T-helper 17 cell (primary cell): Measurements from ENCODE around the gene KIAA1210. TPM values are rescaled to one million over a fixed set of nuclear protein-coding genes. Genes with fewer than 3 reads are reported as not detected.

Experiments used
- ATAC-seq: fragments of 150-1000 bp; cut with Tn5 transposase; 2 replicates; pipeline ENCODE4 v1.10.0; 2021; ENCODE audit warnings: mild to moderate bottlenecking, moderate library complexity
- DNase-seq, 3 donors: peaks; one replicate each; pipeline versions ENCODE4 v3.0.0 to v3.0.0-alpha.2; 2020 to 2021
- H3K9me3 ChIP-seq: one replicate; pipeline ENCODE4 v1.7.0; 2013; ENCODE audit warnings: low read length, mild to moderate bottlenecking; ENCODE audit not compliant: control insufficient read depth, poor library complexity, severe bottlenecking
- H3K27ac Mint-ChIP-seq: one replicate; pipeline ENCODE4 v1.8.0; 2022; ENCODE audit warnings: mild to moderate bottlenecking, moderate library complexity, mixed read lengths
- H3K27me3 Mint-ChIP-seq: one replicate; pipeline ENCODE4 v1.8.0; 2022; ENCODE audit warnings: mixed read lengths
- H3K36me3 Mint-ChIP-seq: one replicate; pipeline ENCODE4 v1.8.0; 2022; ENCODE audit warnings: low read depth, mixed read lengths
- H3K4me1 Mint-ChIP-seq: one replicate; pipeline ENCODE4 v1.8.0; 2022; ENCODE audit warnings: mild to moderate bottlenecking, mixed read lengths
- H3K4me3 Mint-ChIP-seq: one replicate; pipeline ENCODE4 v1.8.0; 2022; ENCODE audit warnings: mild to moderate bottlenecking, moderate library complexity, mixed read lengths
- total RNA-seq, 4 donors: library from RNA in 2 of 4; stranded (reverse) in 2 of 4; gene quantifications; one replicate each; pipeline ENCODE4 v1.2.3 and lab custom pipeline; 2022 to 2026

Gene KIAA1210
- total RNA-seq (not detected), total RNA-seq (lab: John Stamatoyannopoulos, UW) (0 reads per million in 2 donors)

DNA sequence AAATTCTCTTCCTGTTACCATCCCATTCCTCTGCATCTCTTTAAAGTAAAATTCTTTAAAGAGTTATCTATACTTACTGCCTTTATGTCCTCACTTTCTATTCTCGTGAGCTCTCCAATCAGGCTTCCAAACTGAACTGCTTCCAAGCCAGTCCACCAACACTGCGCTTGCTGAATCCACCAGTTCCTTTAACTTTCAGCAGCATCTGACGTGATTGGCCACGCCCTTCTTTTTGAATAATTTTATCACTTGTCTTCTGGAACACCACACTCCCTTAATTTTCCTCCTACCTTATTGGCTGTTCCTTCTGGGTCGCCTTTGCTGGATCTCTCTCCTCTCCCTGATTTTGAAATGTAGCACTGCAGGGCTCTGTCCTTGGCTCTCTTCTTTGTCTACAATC, at the start of gene KIAA1210:
TSS of gene KIAA1210 (minus strand) at position 163 of the 400 bp plus-strand sequence. CDS start 4,170 bp downstream, outside the sequence.
- Mint-ChIP-seq H3K4me1 (peaks cover 2% of the 10 kb centered on the region), H3K27ac (peak within 1 kb of the TSS; percentile 3)
- no peak for ATAC-seq

GRCh38 chrX:119177278-119177677, 49.7 kb upstream of the KIAA1210 start:
- DNase-seq (no peak), ATAC-seq (no peak)
- no peak overlapping the region for H3K27ac Mint-ChIP-seq
- no peaks in the 10 kb centered on the region for H3K4me1 Mint-ChIP-seq
- H3K27me3 Mint-ChIP-seq: no peaks in the 10 kb centered on the region
- no peaks in the 10 kb centered on the region for H3K36me3 Mint-ChIP-seq
- no peak overlapping the region for H3K4me3 Mint-ChIP-seq
- H3K9me3 ChIP-seq: no peaks in the 10 kb centered on the region

More for the DNA sequence above, at the start of gene KIAA1210:
- H3K9me3 ChIP-seq: no peaks in the 10 kb centered on the region
- no peak within 1 kb of the TSS for H3K4me3 Mint-ChIP-seq
- H3K36me3 Mint-ChIP-seq: no peaks in the 10 kb centered on the region
- DNase-seq: no peak
- no peaks in the 10 kb centered on the region for H3K27me3 Mint-ChIP-seq

GRCh38 chrX:119174900-119175299, 47.3 kb upstream of the KIAA1210 start:
- no peak overlapping the region for H3K27ac Mint-ChIP-seq

GRCh38 chrX:119168104-119168503, 40.5 kb upstream of the KIAA1210 start:
- Mint-ChIP-seq H3K4me1 (no peaks in the 10 kb centered on the region), H3K27ac (no peak overlapping the region), H3K27me3 (no peaks in the 10 kb centered on the region), H3K36me3 (no peaks in the 10 kb centered on the region), H3K4me3 (no peak overlapping the region)
- ATAC-seq (no peak), DNase-seq (no peak)
- no peaks in the 10 kb centered on the region for H3K9me3 ChIP-seq

More at GRCh38 chrX:119174900-119175299, 47.3 kb upstream of the KIAA1210 start:
- H3K4me3 Mint-ChIP-seq: no peak overlapping the region
- H3K9me3 ChIP-seq: no peaks in the 10 kb centered on the region
- no peaks in the 10 kb centered on the region for H3K36me3 Mint-ChIP-seq
- H3K4me1 Mint-ChIP-seq: no peaks in the 10 kb centered on the region
- ATAC-seq (no peak), DNase-seq (no peak)
- H3K27me3 Mint-ChIP-seq: no peaks in the 10 kb centered on the region

DNA sequence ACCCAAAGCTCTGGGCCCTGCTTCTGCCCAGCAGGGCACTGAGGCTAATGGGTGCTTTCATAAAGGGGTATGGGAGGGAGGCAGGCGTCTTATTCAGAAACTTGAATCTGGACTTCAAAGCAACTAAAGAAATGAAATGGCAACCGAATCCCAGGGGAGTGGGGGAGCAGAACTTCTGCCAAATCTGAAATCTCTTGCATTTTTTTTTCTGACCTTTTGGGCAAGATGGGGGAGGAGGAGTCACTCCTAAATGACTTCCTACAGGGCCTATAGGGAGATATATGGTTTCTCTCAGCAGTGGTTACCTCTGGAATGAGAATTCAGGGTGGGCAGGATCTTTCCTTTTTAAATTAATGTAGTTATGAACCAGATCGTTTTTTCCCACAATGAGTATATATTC, 30.6 kb upstream of the KIAA1210 start:
- ATAC-seq (no peak), DNase-seq (no peak)
- no peaks in the 10 kb centered on the region for H3K9me3 ChIP-seq
- Mint-ChIP-seq H3K36me3 (no peaks in the 10 kb centered on the region), H3K27me3 (peaks cover 18% of the 10 kb centered on the region), H3K4me1 (no peaks in the 10 kb centered on the region), H3K4me3 (no peak overlapping the region), H3K27ac (no peak overlapping the region)

GRCh38 chrX:119156241-119156640, 28.6 kb upstream of the KIAA1210 start:
- H3K4me3 Mint-ChIP-seq: no peak overlapping the region
- no peak for ATAC-seq
- no peaks in the 10 kb centered on the region for H3K9me3 ChIP-seq
- no peaks in the 10 kb centered on the region for H3K36me3 Mint-ChIP-seq
- no peak overlapping the region for H3K27ac Mint-ChIP-seq
- no peaks in the 10 kb centered on the region for H3K4me1 Mint-ChIP-seq
- peaks cover 18% of the 10 kb centered on the region for H3K27me3 Mint-ChIP-seq
- DNase-seq: no peak

DNA sequence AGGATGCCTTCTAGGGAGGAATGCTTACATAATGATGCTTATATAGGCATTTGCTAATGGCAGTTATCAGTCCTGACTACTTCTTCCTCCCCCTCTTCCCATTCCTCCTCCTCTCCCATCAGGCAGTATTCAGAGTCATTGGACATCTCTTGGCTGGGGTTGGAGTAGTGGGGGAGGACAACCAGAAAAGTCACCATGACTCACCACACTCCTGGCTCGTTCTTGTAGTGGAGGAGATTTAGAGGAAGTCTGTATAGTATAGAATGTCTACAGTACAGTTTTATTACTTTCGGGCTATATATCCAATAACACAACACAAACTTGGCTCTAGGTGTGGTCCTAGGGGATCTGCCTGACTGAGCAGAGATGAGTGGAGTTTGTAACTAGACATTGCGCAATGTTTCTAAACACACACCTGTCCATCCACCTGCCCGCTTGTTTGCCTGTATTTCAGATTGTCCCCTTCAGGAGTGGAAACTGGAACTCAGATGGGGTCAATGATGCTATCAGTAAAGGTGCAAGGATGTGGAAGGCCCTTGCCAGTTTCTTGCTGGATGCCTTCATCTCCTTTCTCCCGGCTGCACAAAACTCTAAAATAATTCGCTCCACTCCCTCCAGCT, 27.9 kb upstream of the KIAA1210 start:
- no peak overlapping the region for H3K27ac Mint-ChIP-seq
- H3K27me3 Mint-ChIP-seq: peaks cover 20% of the 10 kb centered on the region
- DNase-seq: no peak
- H3K4me1 Mint-ChIP-seq: no peaks in the 10 kb centered on the region
- no peak for ATAC-seq
- H3K4me3 Mint-ChIP-seq: no peak overlapping the region
- no peaks in the 10 kb centered on the region for H3K36me3 Mint-ChIP-seq
- H3K9me3 ChIP-seq: no peaks in the 10 kb centered on the region

GRCh38 chrX:119151051-119151380, 23.4 kb upstream of the KIAA1210 start:
- ATAC-seq (no peak), DNase-seq (no peak)
- no peaks in the 10 kb centered on the region for H3K9me3 ChIP-seq
- Mint-ChIP-seq H3K27me3 (peaks cover 7% of the 10 kb centered on the region), H3K36me3 (no peaks in the 10 kb centered on the region), H3K27ac (no peak overlapping the region), H3K4me1 (no peaks in the 10 kb centered on the region), H3K4me3 (no peak overlapping the region)

- Mint-ChIP-seq H3K27me3 (peaks cover 7% of the 10 kb centered on the region), H3K4me3 (no peak overlapping the region), H3K27ac (no peak overlapping the region), H3K4me1 (no peaks in the 10 kb centered on the region), H3K36me3 (no peaks in the 10 kb centered on the region)
- ATAC-seq (no peak), DNase-seq (no peak)
- no peaks in the 10 kb centered on the region for H3K9me3 ChIP-seq
These were observed 22.8 kb upstream of the KIAA1210 start for GRCh38 chrX:119150163-119151050.

- no peaks in the 10 kb centered on the region for H3K36me3 Mint-ChIP-seq
- H3K27me3 Mint-ChIP-seq: peaks cover 7% of the 10 kb centered on the region
- ATAC-seq (no peak), DNase-seq (no peak)
- no peak overlapping the region for H3K27ac Mint-ChIP-seq
- no peak overlapping the region for H3K4me3 Mint-ChIP-seq
- no peaks in the 10 kb centered on the region for H3K9me3 ChIP-seq
- H3K4me1 Mint-ChIP-seq: no peaks in the 10 kb centered on the region
These were observed 19.9 kb upstream of the KIAA1210 start for GRCh38 chrX:119147486-119147885.

DNA sequence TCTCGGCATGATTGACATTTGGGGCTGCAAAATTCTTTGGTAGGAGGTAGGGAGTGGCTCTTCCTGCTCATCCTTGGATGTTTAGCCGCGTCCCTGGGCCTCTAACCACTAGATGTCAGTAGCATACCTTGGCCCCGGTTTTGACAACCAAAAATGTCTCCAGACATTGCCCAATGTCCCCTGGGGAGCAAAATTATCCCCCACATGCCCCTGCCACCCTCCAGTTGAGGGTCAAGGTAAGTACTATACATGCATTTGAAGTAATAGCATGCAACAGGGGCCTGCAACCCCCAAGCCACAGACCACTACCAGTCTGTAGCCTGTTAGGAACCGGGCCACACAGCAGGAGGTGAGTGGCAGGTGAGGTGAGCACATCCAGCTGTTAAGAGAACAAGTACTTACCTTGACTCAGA, 17.6 kb upstream of the KIAA1210 start:
- Mint-ChIP-seq H3K4me3 (no peak overlapping the region), H3K36me3 (no peaks in the 10 kb centered on the region), H3K27ac (no peak overlapping the region), H3K4me1 (no peaks in the 10 kb centered on the region), H3K27me3 (no peaks in the 10 kb centered on the region)
- no peaks in the 10 kb centered on the region for H3K9me3 ChIP-seq
- DNase-seq (no peak), ATAC-seq (no peak)

GRCh38 chrX:119134466-119134865, 6.9 kb upstream of the KIAA1210 start:
- no peaks in the 10 kb centered on the region for H3K9me3 ChIP-seq
- ATAC-seq: no peak
- DNase-seq: no peak
- Mint-ChIP-seq H3K4me3 (no peak overlapping the region), H3K27ac (no peak overlapping the region), H3K4me1 (peaks cover 2% of the 10 kb centered on the region), H3K36me3 (no peaks in the 10 kb centered on the region), H3K27me3 (peaks cover 12% of the 10 kb centered on the region)

GRCh38 chrX:119132961-119133360, 5.3 kb upstream of the KIAA1210 start:
- no peaks in the 10 kb centered on the region for H3K36me3 Mint-ChIP-seq
- ATAC-seq (no peak), DNase-seq (no peak)
- no peak overlapping the region for H3K27ac Mint-ChIP-seq
- H3K4me1 Mint-ChIP-seq: peaks cover 2% of the 10 kb centered on the region
- no peaks in the 10 kb centered on the region for H3K9me3 ChIP-seq
- H3K4me3 Mint-ChIP-seq: no peak overlapping the region
- peaks cover 12% of the 10 kb centered on the region for H3K27me3 Mint-ChIP-seq
